ENCODE data around the gene ROS1.

DNA sequence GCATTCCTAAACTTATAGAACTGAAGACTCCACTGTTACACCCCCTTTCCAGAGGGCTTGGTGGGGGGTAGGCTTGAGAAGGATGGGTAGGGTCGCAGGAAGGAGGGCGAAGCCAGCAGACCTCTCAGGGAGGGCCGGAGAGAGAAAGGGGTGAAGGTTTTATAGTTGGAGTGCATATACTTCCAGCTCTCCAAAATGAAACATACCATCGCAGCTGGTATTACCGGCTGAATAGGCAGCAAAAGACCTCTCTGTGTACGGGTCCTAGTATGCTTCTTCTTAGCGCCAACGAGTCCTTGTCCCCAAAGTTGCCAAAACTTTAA lies 161.4 kb downstream of the ROS1 start:
- no peak for TF ChIP-seq EZH2 (IDR thresholded peaks at IDR 0.05)
- no peak for TF ChIP-seq CTCF (IDR thresholded peaks at IDR 0.05)

Data from neural progenitor cell (in vitro differentiated cells).